Trophoblast cell (in vitro differentiated cells and primary cell): Measurements from ENCODE around the gene RAB11FIP2.

Source experiments
- DNase-seq, 2 donors: peaks; one replicate each; pipeline ENCODE4 v3.0.0-alpha.2; 2016
- H2AFZ ChIP-seq: 2 replicates; pipeline ENCODE4 v1.6.1; 2013; ENCODE audit warnings: low read length, moderate library complexity, mild to moderate bottlenecking; ENCODE audit not compliant: insufficient read depth, poor library complexity
- H2AK5ac ChIP-seq: 2 replicates; pipeline ENCODE4 v1.6.1; 2013; ENCODE audit warnings: mild to moderate bottlenecking, low read length
- H2BK120ac ChIP-seq: 2 replicates; pipeline ENCODE4 v1.6.1; 2013; ENCODE audit warnings: low read length, mild to moderate bottlenecking, moderate library complexity; ENCODE audit not compliant: insufficient read depth, poor library complexity
- H2BK12ac ChIP-seq: 2 replicates; pipeline ENCODE4 v1.6.1; 2013; ENCODE audit warnings: mild to moderate bottlenecking, low read length, moderate library complexity
- H2BK5ac ChIP-seq: 2 replicates; pipeline ENCODE4 v1.6.1; 2013; ENCODE audit warnings: low read length, low read depth, moderate library complexity, mild to moderate bottlenecking; ENCODE audit not compliant: poor library complexity
- H3K14ac ChIP-seq: 2 replicates; pipeline ENCODE4 v1.6.1; 2013; ENCODE audit warnings: mild to moderate bottlenecking, low read length
- H3K18ac ChIP-seq: 2 replicates; pipeline ENCODE4 v1.6.1; 2013; ENCODE audit warnings: mild to moderate bottlenecking, low read length
- H3K23ac ChIP-seq: 2 replicates; pipeline ENCODE4 v1.6.1; 2013; ENCODE audit warnings: low read length
- H3K27ac ChIP-seq: 2 replicates; pipeline ENCODE4 v1.5.1; 2013; ENCODE audit warnings: low read depth, mild to moderate bottlenecking, inconsistent platforms, low read length, moderate library complexity
- H3K27me3 ChIP-seq: 2 replicates; pipeline ENCODE4 v1.6.1; 2013; ENCODE audit warnings: inconsistent platforms, mild to moderate bottlenecking, low read length, moderate library complexity; ENCODE audit not compliant: insufficient read depth
- H3K36me3 ChIP-seq, 2 experiments: 1 replicate in 1 of 2; 2 replicates in 1 of 2; pipeline ENCODE4 v1.6.1; 2013; ENCODE audit warnings: low read length in 2 of 2, mild to moderate bottlenecking in 2 of 2, moderate library complexity in 1 of 2; ENCODE audit not compliant: insufficient read depth in 2 of 2, control insufficient read depth in 1 of 2
- H3K4ac ChIP-seq: 2 replicates; pipeline ENCODE4 v1.6.1; 2013; ENCODE audit warnings: low read depth, mild to moderate bottlenecking, low read length, moderate library complexity
- H3K4me1 ChIP-seq, 2 experiments: 1 replicate in 1 of 2; 2 replicates in 1 of 2; pipeline ENCODE4 v1.6.1; 2013; ENCODE audit warnings: low read length in 2 of 2, mild to moderate bottlenecking in 2 of 2, moderate library complexity in 1 of 2; ENCODE audit not compliant: insufficient read depth in 2 of 2, control insufficient read depth in 1 of 2
- H3K4me2 ChIP-seq: 2 replicates; pipeline ENCODE4 v1.6.1; 2013; ENCODE audit warnings: inconsistent platforms, mild to moderate bottlenecking, low read length, moderate library complexity
- H3K4me3 ChIP-seq: 2 replicates; pipeline ENCODE4 v1.5.1; 2013; ENCODE audit warnings: mild to moderate bottlenecking, low read depth, low read length, inconsistent platforms
- H3K79me1 ChIP-seq: one replicate; pipeline ENCODE4 v1.6.1; 2013; ENCODE audit warnings: low read length
- H3K79me2 ChIP-seq: 2 replicates; pipeline ENCODE4 v1.6.1; 2013; ENCODE audit warnings: low read length, mild to moderate bottlenecking; ENCODE audit not compliant: control insufficient read depth, insufficient read depth, poor library complexity
- H3K9ac ChIP-seq: 2 replicates; pipeline ENCODE4 v1.6.1; 2013; ENCODE audit warnings: mild to moderate bottlenecking, low read length
- H3K9me3 ChIP-seq: 2 replicates; pipeline ENCODE4 v1.6.1; 2013; ENCODE audit warnings: low read depth, mild to moderate bottlenecking, control low read depth, inconsistent platforms, low read length; ENCODE audit not compliant: insufficient read depth
- H4K12ac ChIP-seq: 2 replicates; pipeline ENCODE4 v1.6.1; 2013; ENCODE audit warnings: low read depth, mild to moderate bottlenecking, low read length, moderate library complexity
- H4K8ac ChIP-seq: 2 replicates; pipeline ENCODE4 v1.6.1; 2013; ENCODE audit warnings: low read depth, mild to moderate bottlenecking, low read length, moderate library complexity
- H4K91ac ChIP-seq: one replicate; pipeline ENCODE4 v1.6.1; 2013; ENCODE audit warnings: low read depth, mild to moderate bottlenecking, low read length, moderate library complexity
- WGBS: extraction: QIAGEN DNeasy Blood & Tissue Kit; methylation state at CpG from one replicate; pipeline ENCODE4 v1.1.7; 2013; ENCODE audit warnings: missing lambda C conversion rate; ENCODE audit not compliant: insufficient read length, insufficient coverage; ENCODE audit errors: extremely low coverage; 5-methylcytosine and 5-hydroxymethylcytosine counted together

RAB11FIP2 gene

DNA sequence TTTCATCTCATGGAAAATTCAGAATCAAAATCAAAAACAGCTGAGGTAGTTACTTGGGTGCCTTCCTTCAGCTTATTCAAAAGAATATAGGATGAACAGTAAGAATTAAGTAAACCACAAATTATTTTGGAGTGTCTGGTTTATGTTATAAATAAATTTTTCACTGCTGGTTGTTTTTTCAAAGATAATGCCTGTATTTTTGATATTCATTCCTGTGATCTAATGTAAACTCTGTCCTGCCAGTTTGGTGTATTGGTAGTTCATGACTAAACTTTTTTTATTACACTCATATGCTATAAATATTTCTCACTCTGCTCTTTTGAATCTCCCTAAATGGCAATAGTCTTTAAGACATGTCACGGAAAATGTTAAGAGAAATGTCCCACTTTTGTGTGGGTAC is 11.6 kb upstream of the RAB11FIP2 start:
- no CpG with 5 or more reads among the region's 1 CpG for WGBS
- no peak overlapping the region for H4K12ac ChIP-seq

DNA sequence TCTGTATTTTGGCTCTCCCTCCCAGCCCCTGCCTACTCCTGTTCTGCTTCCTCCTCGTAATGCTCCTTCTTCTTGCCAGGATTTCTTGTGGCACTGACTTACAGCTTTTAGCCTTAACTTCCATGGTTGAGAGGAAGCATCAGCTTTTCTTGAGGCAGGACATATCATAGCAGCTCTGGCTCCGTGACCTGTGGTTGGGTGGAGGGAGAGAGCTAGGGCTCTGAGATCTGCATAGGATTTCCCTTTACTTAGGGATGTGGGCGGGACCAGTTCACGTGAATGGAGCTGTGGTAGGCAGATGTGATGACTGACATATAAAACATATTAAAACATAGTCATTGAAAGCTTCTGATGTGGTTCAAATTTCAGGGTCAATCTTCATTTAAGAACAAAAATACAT is 10.6 kb upstream of the RAB11FIP2 start:
- no peak overlapping the region for H3K27ac ChIP-seq
- no peaks in the 10 kb centered on the region for H3K79me2 ChIP-seq
- H3K9me3 ChIP-seq: no peaks in the 10 kb centered on the region
- no peaks in the 10 kb centered on the region for H3K79me1 ChIP-seq
- no peak overlapping the region for H3K23ac ChIP-seq
- H3K4me2 ChIP-seq: no peak overlapping the region
- H3K18ac ChIP-seq: no peak overlapping the region
- H2AFZ ChIP-seq: no peak overlapping the region
- no peaks in the 10 kb centered on the region for H3K36me3 ChIP-seq
- no CpG with 5 or more reads among the region's 4 CpGs for WGBS
- H2BK12ac ChIP-seq: no peak overlapping the region
- no peak overlapping the region for H2AK5ac ChIP-seq
- no peak overlapping the region for H2BK5ac ChIP-seq
- H3K4me3 ChIP-seq: no peak overlapping the region
- no peaks in the 10 kb centered on the region for H3K27me3 ChIP-seq
- H4K91ac ChIP-seq: no peak overlapping the region
- no peaks in the 10 kb centered on the region for H3K4me1 ChIP-seq
- no peak overlapping the region for H3K14ac ChIP-seq
- no peak for DNase-seq
- no peak overlapping the region for H2BK120ac ChIP-seq
- no peak overlapping the region for H4K8ac ChIP-seq
- no peak overlapping the region for H3K4ac ChIP-seq
- no peak overlapping the region for H4K12ac ChIP-seq
- H3K9ac ChIP-seq: no peak overlapping the region

More for the DNA sequence above, 11.6 kb upstream of the RAB11FIP2 start:
- H3K18ac ChIP-seq: no peak overlapping the region
- no peak overlapping the region for H2BK12ac ChIP-seq
- H3K27ac ChIP-seq: no peak overlapping the region
- H3K9me3 ChIP-seq: no peaks in the 10 kb centered on the region
- H3K23ac ChIP-seq: no peak overlapping the region
- H3K4me1 ChIP-seq: no peaks in the 10 kb centered on the region
- no peaks in the 10 kb centered on the region for H3K36me3 ChIP-seq
- H3K79me2 ChIP-seq: no peaks in the 10 kb centered on the region
- no peak overlapping the region for H2AFZ ChIP-seq
- no peaks in the 10 kb centered on the region for H3K27me3 ChIP-seq
- H4K8ac ChIP-seq: no peak overlapping the region
- no peak overlapping the region for H3K9ac ChIP-seq
- H3K4me2 ChIP-seq: no peak overlapping the region
- H4K91ac ChIP-seq: no peak overlapping the region
- H3K14ac ChIP-seq: no peak overlapping the region
- DNase-seq: no peak
- no peak overlapping the region for H2AK5ac ChIP-seq
- no peak overlapping the region for H3K4me3 ChIP-seq
- no peak overlapping the region for H2BK120ac ChIP-seq
- H2BK5ac ChIP-seq: no peak overlapping the region
- H3K4ac ChIP-seq: no peak overlapping the region
- no peaks in the 10 kb centered on the region for H3K79me1 ChIP-seq

DNA sequence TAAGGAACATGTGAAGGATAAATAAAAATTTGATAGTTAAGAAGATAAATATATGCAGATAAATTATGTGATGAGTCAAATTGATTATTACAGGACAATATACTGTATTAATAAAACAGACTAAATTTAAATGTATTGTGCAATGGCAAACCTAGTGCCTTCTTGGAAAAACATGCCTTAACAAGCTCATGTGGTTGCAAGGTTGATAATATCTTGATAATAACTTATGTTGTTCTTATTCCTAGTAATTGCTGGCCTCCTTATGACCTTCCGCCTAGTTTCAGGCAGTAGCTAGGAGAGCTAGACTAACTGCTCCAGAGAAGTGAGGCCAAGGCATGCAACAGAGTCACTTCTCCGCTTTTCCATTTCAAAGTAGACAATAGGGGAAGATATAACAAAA is 7.6 kb upstream of the RAB11FIP2 start:
- H2BK5ac ChIP-seq: no peak overlapping the region
- no peaks in the 10 kb centered on the region for H3K9me3 ChIP-seq
- H3K4me3 ChIP-seq: no peak overlapping the region
- H3K4ac ChIP-seq: no peak overlapping the region
- no peak overlapping the region for H3K14ac ChIP-seq
- H3K27me3 ChIP-seq: no peaks in the 10 kb centered on the region
- no peak overlapping the region for H4K12ac ChIP-seq
- no peak for DNase-seq
- H3K36me3 ChIP-seq: no peaks in the 10 kb centered on the region
- no peak overlapping the region for H2BK12ac ChIP-seq
- no peak overlapping the region for H3K18ac ChIP-seq
- no CpG with 5 or more reads among the region's 2 CpGs for WGBS
- no peak overlapping the region for H2BK120ac ChIP-seq
- no peak overlapping the region for H4K8ac ChIP-seq
- no peak overlapping the region for H4K91ac ChIP-seq
- H2AK5ac ChIP-seq: no peak overlapping the region
- H3K4me1 ChIP-seq: no peaks in the 10 kb centered on the region
- no peaks in the 10 kb centered on the region for H3K79me1 ChIP-seq
- no peak overlapping the region for H3K23ac ChIP-seq
- H3K27ac ChIP-seq: no peak overlapping the region
- H3K9ac ChIP-seq: no peak overlapping the region
- no peak overlapping the region for H2AFZ ChIP-seq
- H3K79me2 ChIP-seq: no peaks in the 10 kb centered on the region
- no peak overlapping the region for H3K4me2 ChIP-seq

DNA sequence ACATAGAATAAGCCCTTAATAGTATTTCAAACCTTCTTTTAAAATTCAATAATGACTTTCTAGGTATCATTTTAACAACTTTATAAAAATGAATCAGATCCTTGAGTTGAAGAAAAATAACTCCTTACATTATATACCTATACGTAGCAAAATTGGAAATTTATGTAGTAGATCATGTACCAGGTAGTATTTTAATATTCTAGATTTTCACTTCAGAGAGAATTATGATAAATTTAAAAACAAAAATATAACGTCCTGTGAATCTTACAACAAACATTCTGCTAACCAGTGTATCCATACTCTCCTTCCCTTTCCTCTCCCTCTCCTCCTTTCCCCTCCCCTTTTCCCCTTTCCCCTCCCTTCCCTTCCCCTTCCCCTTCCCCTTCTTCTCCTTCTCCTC is 6.1 kb upstream of the RAB11FIP2 start:
- Histone ChIP-seq H3K4me3 (no peak overlapping the region), H4K12ac (no peak overlapping the region), H2BK120ac (no peak overlapping the region), H2BK5ac (no peak overlapping the region), H3K79me2 (no peaks in the 10 kb centered on the region), H3K14ac (no peak overlapping the region), H4K91ac (no peak overlapping the region), H2AFZ (no peak overlapping the region), H4K8ac (no peak overlapping the region), H3K4me1 (no peaks in the 10 kb centered on the region), H3K23ac (no peak overlapping the region), H3K4ac (no peak overlapping the region), H3K36me3 (no peaks in the 10 kb centered on the region), H2BK12ac (no peak overlapping the region), H3K79me1 (no peaks in the 10 kb centered on the region), H2AK5ac (no peak overlapping the region), H3K9ac (no peak overlapping the region), H3K9me3 (no peaks in the 10 kb centered on the region), H3K18ac (no peak overlapping the region), H3K27ac (no peak overlapping the region), H3K4me2 (no peak overlapping the region), H3K27me3 (no peaks in the 10 kb centered on the region)
- no CpG with 5 or more reads among the region's 2 CpGs for WGBS
- DNase-seq: no peak
